ENCODE data around the gene PDF.
"Not testable (repeated sequence)": the region's sequence is repeated elsewhere in the genome, so short reads cannot be mapped to it uniquely, and the experiment has no call there.

Gene PDF

DNA sequence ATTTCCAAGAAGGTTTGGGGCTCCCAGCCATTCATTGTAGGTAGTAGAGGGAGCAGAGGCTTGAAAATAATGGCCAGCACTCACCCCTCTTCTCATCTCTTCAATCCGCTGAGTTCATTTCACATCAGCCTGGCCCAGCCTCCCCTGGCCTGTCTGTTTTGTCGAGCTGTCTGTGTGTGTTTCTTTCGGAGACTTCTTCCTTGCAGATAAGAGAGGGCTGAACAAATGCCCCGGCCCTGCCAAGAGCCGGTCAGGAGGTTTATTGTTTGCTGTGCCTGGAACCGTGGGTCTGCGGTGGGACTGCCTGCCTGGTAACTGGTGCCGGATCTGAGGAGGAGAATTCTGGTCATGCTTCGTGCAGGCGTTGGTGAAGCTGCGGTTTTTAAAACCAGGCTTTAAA, 15.9 kb downstream of the PDF start:
- DNase-seq, result no peak

DNA sequence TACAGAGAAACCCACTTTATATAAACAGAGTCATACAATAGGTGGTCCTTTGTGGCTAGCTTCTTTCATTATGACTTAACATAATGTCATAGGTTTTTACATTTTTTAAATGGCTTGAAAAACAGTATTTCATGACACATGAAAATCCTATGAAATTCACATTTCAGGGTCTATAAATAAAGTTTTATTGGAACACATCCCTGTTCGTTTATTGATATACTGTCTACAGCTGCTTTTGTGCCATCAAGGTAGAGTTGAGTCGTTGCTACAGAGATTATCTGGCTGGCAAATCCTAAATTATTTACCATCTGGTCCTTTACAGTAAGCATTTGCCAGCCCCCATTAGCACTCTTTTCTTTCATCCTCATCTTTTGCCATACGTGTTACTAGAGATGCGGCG, 16.9 kb downstream of the PDF start:
- no peak for DNase-seq

DNA sequence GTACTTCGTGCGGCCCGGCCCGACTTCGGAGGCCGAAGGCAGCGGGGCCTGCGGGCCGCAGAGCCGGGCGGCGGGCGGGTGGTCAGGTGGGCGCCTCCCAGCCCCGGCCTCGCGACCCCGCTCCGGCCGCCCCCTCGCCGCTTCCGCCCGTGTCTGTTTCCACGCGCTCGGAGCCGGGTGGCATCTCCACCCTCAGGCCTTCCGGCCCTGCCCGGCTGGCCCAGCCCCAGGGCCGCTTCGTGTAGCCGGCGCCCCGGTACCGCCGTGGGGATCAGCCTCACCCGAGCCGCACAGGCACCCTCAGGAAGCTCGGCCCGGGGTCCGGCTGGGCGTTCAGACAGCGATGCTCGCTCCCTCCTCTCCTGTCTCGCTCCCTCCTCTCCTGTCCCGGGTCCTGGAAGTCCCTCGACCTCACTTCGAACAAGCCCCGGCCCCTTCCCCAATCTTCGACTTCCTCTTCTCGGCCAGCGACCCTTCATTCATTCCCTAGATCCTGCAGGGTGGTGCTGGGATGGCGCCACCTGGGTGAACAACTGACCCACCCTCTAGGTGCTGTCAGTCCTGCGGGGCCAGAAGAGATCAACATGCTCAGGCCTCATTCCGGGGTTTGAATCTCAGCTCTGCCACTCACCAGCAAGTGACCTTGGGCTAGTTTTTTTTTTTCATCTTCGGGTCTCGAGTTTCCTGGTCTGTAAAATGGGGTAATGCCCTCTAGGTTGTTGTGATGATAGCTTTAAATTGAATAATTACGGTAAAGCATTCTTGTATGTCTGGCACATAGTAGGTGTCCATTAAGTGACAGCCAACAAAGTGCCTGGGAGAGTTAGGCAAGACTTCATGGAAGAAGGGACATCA, 18.6 kb downstream of the PDF start:
- DNase-seq, result peak; percentile 34

DNA sequence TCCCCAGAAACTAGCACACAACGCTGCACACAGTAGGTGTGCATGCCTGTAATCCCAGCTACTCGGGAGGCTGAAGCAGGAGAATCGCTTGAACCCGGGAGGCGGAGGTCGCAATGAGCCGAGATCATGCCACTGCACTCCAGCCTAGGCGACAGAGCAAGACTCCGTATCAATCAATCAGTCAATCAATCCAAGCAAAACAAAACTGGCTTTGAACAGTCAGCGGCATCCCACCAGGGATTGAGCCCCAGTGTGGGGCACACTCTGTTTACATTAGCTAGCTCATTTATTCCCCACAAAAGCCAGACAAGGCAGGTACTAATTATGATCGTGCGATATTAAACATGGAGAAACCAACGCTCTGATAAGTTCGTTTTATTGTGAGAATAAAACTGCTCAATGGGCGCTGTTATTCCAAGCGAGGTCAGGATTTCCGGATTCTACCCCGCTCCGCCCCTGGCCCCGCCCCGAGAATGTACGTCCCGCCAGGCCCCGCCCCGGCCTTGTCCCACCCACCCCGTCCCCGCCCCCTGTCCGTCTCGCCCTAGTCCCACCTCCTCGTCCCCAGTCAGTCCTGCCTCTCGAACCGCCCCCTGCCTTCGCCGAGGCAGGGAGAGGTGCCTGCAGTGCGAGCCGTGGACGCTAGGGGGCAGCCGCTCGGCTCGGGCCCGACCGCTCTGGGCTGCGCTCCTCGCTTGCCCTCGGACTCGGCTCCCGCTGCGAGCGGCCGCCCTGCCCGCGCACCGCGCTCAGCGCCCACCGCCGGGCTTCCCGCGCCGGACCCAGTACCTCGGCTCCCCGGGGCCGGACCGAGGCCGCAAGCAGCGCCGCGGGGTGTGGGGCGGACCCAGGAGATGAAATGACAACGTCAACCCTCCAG, 19.5 kb downstream of the PDF start, which contains the start of gene VPS4A:
VPS4A (plus strand) TSS at position 698 of the 880 bp plus-strand sequence; CDS start at position 860, 162 bp downstream.
- peak; percentile 96 for DNase-seq

DNA sequence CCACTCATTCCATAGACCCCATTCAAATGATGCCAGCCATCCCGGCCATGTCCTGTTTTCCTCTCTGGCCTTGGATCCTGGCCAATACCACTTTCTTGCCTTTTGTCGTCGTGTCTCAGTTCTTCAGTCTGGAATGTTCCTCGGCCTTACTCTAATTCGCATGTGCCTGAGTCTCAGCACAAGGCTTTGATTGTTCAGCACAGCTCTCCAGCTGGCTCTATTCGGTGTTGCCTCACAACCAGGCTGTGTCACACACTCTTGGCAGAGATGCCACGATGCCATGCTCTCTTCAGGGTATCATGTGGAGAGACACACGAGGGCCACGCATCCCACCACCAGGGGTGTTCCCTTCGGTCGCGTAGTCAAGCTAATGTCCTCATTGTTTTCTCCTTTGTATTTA, 21.1 kb downstream of the PDF start:
- DNase-seq, result no peak

DNA sequence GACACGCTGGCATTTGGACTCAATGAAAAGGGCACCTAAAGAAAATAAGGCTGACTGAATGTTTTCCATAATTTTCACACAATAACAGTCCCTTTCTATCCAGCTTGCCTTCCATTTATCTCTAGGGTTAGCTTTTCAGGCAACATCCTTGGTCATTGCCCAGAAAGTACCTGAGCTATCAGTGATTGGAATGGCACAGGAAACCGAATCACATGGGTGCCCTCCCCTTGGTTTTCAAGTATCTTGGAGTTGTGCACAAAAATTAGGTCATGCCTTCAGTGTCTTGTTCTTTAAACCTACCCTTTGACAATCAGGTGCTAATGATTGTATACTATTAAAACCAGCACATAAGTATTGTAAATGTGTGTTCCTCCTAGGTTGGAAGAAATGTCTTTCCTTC, 22.5 kb downstream of the PDF start:
- DNase-seq, result no peak

DNA sequence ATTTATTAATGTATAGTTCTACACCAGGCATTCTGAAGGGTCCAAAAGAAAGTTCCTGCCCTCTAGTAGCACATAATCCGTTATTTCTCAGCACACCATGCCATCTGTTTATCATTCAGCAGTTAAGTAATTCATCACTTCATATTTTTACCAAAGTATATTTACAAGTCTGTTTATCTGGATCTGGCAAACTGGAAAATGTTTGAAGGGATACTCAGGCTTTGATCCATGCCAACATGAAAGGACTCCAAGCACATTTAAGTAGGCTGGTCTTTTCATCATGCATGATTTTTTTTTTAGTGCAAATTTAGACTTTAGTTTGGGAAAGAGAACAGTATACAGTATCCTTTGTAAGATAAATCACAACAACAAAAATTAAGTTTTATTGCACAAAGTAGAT, 23.3 kb downstream of the PDF start:
- no peak for DNase-seq

DNA sequence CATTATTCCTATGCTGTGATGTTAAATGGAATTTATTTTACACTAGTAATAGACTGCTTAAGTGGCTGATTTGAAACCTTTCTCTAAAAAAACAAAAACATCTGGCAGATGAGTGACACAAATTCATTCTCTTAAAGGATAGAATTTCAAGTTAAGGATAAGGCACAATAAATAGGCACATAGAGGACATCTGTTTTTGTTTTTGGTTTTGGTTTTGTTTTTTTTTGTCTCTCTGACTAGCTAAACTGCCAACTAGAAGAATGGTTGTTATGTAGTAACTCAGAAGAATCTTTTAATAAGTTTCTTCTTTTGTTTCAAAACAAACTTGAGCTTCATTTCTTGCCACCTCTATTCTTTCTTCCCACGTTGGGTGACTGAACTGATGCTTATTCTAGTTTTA, 24.4 kb downstream of the PDF start:
- no peak for DNase-seq

DNA sequence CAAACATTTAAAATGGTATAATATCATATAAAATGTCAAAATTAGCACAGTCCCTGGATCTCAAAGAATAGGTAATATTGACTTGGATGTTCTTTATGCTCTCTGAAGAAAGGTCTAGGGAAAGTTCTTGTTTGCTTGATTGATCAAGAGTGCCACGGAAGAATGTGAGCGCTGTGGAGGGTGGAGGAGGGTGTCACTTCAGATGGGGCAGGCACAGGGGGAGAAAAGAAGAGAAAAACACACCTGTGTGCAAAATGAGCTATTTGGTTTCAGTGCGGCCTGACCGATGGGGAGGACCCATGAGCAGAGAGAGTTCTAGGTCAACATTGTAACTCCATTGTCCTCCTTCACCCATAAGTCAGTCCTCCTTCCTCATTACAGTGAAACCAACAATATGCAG, 28.1 kb downstream of the PDF start:
- no peak for DNase-seq

DNA sequence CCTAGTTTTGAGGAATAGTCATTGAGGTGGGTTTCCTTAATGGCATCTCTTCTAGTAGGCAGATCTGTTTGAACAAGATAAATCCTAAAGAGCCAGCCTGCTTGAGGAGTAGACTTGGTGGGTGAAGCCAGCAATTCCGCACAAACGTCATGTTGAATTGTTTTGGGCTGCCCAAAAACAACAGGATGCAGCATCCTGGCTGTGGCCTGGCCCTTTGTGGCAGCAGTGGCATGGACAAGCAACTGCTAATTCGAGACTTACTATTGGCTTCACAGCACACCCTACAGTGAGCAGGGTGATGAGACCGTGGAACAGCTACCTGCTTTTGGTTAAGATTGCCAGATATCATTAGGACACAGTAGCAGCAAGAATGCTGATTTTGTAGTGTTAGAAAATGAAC, 28.5 kb downstream of the PDF start:
- DNase-seq, result no peak

DNA sequence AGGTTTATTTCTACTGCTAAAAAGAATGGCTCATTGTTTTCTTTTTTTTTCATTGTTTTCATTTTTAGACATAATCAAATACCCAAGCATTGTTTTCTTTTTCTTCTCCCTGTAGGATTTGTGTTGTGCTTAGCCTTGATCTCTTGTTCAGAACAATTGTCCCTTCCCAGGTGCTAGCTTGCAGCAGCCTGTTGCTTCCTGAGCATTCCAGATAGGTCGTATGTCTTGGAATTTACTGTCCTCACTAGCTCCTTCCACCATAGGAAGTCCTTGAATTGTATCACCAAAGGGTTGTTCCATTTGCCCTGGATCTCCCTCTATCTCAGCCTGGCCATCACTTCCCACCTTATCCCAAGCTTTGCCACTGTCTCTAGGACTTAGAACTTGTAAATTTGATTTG, 29.2 kb downstream of the PDF start:
- DNase-seq, result no peak

DNA sequence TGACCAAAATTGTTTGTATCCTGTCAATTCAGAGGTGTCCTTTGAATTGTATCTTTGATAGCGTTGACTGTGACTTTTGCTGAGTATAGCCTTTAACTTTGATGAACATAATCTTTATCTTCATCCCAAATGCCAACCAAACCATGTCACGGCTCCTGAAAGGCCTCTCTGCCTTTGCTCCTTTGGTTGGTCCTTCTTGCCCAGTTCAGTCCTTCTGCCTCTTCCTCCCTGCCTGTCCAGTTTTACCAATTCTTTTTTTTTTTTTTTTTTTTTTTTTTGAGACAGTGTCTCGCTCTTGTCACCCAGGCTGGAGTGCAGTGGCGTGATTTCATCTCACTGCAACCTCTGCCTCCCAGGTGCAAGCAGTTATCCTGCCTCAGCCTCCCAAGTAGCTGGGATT, 32.1 kb downstream of the PDF start:
- DNase-seq, result no peak

DNA sequence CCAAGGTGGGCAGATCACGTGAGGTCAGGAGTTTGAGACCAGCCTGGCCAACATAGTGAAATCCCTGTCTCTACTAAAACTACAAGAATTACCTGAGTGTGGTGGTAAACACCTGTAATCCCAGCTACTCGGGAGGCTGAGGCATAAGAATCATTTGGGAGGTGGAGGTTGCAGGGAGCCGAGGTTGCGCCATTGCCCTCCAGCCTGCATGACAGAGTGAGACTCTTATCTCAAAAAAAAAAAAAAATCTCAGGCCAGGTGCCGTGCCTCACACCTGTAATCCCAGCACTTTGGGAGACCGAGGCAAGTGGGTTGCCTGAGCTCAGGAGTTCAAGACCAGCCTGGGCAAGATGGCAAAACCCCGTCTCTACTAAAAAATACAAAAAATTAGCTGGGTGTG, 33.6 kb downstream of the PDF start:
- not testable (repeated sequence) for DNase-seq

DNA sequence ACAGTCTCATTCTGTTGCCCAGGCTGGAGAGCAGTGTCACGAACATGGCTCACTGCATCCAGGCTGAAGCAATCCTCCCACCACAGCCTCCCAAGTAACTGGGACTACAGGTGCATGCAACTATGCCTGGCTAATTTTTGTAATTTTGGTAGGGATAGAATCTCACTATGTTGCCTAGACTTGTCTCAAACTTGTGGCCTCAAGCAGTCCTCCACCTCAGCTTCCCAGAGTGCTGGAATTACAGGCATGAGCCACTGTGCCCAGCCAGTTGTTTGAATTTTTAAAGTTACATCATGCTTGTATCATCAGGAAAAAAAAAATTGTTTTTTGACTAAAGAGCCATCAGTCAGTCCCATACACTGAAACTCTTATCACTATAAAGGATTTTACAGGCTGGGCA, 36.3 kb downstream of the PDF start:
- DNase-seq, result no peak

DNA sequence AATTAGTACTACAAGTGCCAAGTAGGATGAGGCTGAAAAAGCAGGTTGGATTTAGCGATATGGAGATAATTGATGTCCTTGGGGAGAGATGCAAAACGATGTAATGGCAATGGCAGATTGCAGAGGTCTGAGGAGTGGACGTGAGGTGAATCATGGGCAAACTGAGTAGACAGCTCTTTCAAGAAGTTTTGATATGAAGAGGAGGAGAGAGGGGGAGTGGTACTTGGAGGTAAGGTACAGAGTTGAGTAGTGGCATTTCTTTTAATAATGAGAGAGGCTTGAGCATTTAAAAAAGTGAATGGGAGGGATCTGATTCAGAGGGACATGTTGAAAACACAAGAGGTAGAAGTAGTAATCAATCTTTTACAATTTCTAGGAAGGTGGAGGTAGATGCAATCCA, 37.0 kb downstream of the PDF start:
- no peak for DNase-seq

DNA sequence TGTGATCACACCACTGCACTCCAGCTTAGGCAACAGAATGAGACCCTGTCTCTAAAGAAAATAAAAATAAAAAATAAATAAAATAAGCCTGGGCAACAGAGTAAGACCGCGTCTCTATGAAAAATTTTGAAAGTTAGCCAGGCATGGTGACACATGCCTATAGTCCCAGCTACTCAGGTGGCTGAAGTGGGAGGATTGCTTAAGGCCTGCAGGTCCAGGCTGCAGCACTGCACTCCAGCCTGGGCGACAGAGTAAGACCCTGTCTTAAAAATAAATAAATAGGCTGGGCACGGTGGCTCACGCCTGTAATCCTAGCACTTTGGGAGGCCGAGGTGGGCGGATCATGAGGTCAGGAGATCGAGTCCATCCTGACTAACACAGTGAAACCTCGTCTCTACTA, 38.7 kb downstream of the PDF start:
- not testable (repeated sequence) for DNase-seq

DNA sequence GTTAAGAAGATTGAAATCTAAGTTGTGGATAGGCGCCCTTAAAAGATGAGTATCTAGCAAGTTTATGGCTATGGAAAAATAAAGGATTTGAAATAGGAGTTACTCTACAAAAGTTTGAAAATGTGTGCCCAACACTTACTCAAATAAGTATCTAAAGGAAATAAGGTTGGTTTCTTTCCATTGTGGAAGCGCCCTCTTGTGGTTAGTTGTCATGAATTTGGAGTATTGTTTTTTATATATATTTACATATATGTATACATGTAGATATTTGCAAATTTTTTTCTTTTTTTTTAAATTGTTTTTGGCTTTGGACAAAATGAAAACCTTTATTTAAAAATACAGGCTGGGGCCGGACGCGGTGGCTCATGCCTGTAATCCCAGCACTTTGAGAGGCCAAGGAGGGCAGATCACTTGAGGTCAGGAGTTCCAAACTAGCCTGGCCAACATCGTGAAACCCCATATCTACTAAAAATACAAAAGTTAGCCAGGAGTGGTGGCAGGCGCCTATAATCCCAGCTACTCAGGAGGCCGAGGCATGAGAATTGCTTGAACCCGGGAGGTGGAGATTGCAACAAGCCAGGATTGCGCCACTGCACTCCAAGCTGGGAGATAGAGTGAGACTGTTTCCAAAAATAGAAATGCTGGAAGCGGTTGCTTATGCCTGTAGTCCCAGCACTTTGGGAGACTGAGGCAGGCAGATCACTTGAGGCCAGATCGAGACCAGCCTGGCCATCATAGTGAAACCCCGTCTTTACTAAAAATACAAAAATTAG, 43.3 kb downstream of the PDF start:
- no peak for DNase-seq

DNA sequence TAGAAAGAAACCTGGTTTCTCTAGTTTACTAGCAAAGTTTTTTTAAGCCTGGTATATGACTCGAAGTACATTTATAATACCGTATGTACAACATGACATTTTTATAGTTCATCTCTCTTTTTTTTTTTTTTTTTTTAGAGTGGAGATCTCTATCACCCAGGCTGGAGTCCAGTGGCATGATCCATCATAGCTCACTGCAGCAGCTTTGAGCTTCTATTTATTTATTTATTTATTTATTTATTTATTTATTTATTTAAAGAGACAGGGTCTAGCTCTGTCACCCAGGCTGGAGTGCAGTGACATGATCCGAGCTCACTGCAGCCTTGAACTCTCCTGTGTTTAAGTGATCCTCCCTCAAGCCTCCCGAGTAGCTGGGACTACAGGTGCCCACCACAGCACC, 45.1 kb downstream of the PDF start:
- DNase-seq, result no peak

DNA sequence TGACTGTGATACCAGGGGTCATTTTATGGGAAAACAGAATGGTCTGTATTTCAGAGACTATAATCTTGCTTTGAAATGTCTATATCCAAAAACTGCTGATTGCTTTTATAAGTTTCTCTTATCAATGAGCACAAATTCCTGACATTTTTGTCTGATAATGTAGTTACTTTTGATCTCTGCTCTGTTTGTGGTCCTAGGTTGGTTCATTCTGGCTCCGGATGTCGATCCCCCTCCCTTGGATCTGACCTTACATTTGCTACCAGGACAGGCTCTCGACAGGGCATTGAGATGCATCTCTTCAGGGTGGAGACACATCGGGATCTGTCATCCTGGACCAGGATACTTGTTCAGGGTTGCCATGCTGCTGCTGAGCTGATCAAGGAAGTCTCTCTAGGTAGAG, 46.5 kb downstream of the PDF start:
- no peak for DNase-seq

DNA sequence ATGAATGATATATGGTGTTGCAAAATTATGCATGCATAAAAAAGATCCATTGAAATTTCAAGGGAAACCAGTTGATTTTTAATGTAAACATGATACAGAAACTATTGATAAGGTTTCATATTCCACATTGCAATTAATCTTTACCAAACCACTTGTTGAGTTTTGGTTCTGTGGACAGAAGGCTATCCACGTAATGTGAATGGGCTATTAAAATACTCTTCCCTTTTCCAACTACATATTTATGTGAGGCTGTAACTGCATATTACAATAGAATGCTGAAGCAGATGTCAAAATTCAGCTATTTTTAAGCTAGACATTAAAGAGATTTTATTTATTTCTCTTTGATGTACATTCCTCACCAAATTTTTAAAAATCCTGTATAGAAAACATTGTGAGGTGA, 53.0 kb downstream of the PDF start:
- DNase-seq, result no peak

All from stimulated activated CD4-positive, alpha-beta T cell treated with anti-CD3 and anti-CD28 coated beads, Interleukin-1b, Interleukin-23, amount 100 ng/mL, for 48 hours (primary cell).